H1 (cell line): ENCODE data around the gene PML.

ENCODE experiments used
- CREB1 ChIP-seq: IDR thresholded peaks from 2 replicates; pipeline ENCODE4 v1.6.1; 2012; ENCODE audit warnings: inconsistent platforms
- CTCF ChIP-seq, 3 experiments: IDR thresholded peaks; 1 replicate in 2 of 3; 2 replicates in 1 of 3; pipeline versions ENCODE4 v1.5.1 to v1.6.1; 2011; ENCODE audit warnings: low read length in 3 of 3, mild to moderate bottlenecking in 3 of 3, inconsistent platforms in 2 of 3, low read depth in 1 of 3, moderate library complexity in 1 of 3; ENCODE audit not compliant: insufficient read depth in 1 of 3; ENCODE audit errors: control extremely low read depth in 1 of 3
- KDM5A ChIP-seq: fragments of 200-600 bp; IDR thresholded peaks from 2 replicates; pipeline ENCODE4 v1.7.1; 2012; ENCODE audit warnings: mild to moderate bottlenecking, low read length, inconsistent platforms, mixed read lengths
- POLR2A ChIP-seq, 2 experiments: IDR thresholded peaks; 1 replicate in 1 of 2; 2 replicates in 1 of 2; pipeline ENCODE4 v1.6.1; 2011; ENCODE audit warnings: low read depth in 2 of 2, low read length in 2 of 2, mild to moderate bottlenecking in 2 of 2; ENCODE audit errors: control extremely low read depth in 1 of 2
- RFX5 ChIP-seq: IDR thresholded peaks from 2 replicates; pipeline ENCODE4 v1.6.1; 2011; ENCODE audit warnings: low read depth, low read length, improper control_type of control experiment, borderline replicate concordance

- TF ChIP-seq POLR2A (IDR thresholded peaks at IDR 0.05; ENCODE audit: control extremely low read depth in 1 of 2, low read depth in 2 of 2, low read length in 2 of 2) (no peak), KDM5A (no peak), CTCF (IDR thresholded peaks at IDR 0.05; ENCODE audit: control extremely low read depth in 1 of 3, insufficient read depth in 1 of 3, low read depth in 1 of 3, low read length in 3 of 3) (no peak), RFX5 (no peak), CREB1 (no peak)
Observed at GRCh38 chr15:73951601-73952000, 42.9 kb upstream of the PML start.
